ENCODE data around the gene UBAP1L. TPM values are rescaled to one million over a fixed set of nuclear protein-coding genes. Genes with fewer than 3 reads are reported as not detected.
"Not testable (repeated sequence)": the region's sequence is repeated elsewhere in the genome, so short reads cannot be mapped to it uniquely, and the experiment has no call there.

Gene UBAP1L
- total and polyA plus RNA-seq, 2 donors (not counting 3 experiments of a cell fraction or from before 2014, with no cell fraction given) = 1.9 to 5.0 TPM

DNA sequence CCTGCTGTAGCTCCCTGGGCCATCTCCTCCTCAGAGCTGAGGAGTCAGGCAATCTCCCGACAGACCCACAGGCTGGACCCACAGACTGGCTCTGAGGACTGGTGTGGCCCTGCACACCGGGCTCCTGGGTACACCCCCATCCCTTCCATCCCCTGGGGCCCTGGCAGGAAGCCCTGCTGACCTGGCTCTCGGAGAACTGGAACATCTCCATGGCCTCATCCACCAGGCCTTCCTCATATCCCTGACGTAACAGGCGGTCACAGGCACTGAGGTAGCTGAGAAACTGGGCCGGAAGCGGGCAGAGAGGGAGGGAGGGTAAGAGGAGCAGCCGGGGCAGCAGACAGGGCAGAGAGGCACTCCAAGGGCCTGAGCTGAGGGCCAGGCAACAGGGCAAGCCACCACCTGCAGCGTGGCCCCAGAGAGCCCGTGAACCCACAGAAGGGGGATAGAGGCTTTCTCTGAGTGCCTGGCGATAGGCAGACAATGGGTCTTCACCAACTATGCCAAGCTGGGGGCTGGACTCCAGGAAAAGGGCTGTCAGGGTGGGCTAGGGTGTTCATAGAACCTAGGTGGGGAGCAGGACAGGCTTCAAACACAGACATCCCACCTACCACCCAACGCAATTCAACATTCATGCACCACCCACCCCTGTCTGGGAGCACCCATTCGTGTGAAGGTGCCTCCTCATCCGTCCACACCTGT is 20.6 kb downstream of the UBAP1L start:
- CTCF ChIA-PET = interaction anchor here (1.5 kb wide), 1 partner anchor 61 kb away, joined by 5 read pairs; no protein-coding TSS in a partner anchor
- Histone ChIP-seq H3K27ac (ENCODE audit: insufficient read depth, low read depth, low read length) (no peak overlapping the region), H2AFZ (ENCODE audit: low read depth, low read length) (no peak overlapping the region), H3K79me2 (ENCODE audit: control insufficient read depth, insufficient read depth, low read length) (no peaks in the 10 kb centered on the region), H3K4me3 (replicated peaks in 1 of 3; ENCODE audit: insufficient read depth in 1 of 3, low read depth in 1 of 3, low read length in 3 of 3) (no peak overlapping the region), H4K20me1 (replicated peaks; ENCODE audit: control insufficient read depth, extremely low read depth, insufficient read depth, low read length) (no peaks in the 10 kb centered on the region), H3K4me2 (ENCODE audit: insufficient read depth, low read length) (no peak overlapping the region), H3K4me1 (ENCODE audit: control insufficient read depth, extremely low read depth, insufficient read depth, low read length) (no peaks in the 10 kb centered on the region), H3K9me3 (replicated peaks; ENCODE audit: control insufficient read depth, insufficient read depth, low read length) (no peaks in the 10 kb centered on the region), H3K9ac (replicated peaks; ENCODE audit: extremely low read depth, insufficient read depth, low read length) (no peak overlapping the region), H3K27me3 (ENCODE audit: control insufficient read depth in 2 of 2, insufficient read depth in 2 of 2, low read length in 2 of 2) (no peaks in the 10 kb centered on the region), H3K9me1 (replicated peaks; ENCODE audit: control insufficient read depth, extremely low read depth, insufficient read depth, low read length) (no peaks in the 10 kb centered on the region), H3K36me3 (ENCODE audit: control insufficient read depth in 2 of 2, extremely low read depth in 1 of 2, insufficient read depth in 2 of 2, low read length in 2 of 2) (peaks cover 0 to 9% of the 10 kb centered on the region in 2 experiments)
- TF ChIP-seq, protein P1, sequence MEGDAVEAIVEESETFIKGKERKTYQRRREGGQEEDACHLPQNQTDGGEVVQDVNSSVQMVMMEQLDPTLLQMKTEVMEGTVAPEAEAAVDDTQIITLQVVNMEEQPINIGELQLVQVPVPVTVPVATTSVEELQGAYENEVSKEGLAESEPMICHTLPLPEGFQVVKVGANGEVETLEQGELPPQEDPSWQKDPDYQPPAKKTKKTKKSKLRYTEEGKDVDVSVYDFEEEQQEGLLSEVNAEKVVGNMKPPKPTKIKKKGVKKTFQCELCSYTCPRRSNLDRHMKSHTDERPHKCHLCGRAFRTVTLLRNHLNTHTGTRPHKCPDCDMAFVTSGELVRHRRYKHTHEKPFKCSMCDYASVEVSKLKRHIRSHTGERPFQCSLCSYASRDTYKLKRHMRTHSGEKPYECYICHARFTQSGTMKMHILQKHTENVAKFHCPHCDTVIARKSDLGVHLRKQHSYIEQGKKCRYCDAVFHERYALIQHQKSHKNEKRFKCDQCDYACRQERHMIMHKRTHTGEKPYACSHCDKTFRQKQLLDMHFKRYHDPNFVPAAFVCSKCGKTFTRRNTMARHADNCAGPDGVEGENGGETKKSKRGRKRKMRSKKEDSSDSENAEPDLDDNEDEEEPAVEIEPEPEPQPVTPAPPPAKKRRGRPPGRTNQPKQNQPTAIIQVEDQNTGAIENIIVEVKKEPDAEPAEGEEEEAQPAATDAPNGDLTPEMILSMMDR (IDR thresholded peaks at IDR 0.05; ENCODE audit: extremely low read depth in 1 of 2, insufficient read depth in 1 of 2, low read depth in 1 of 2, low read length in 2 of 2) = no peak
- TF ChIP-seq MYC (IDR thresholded peaks at IDR 0.05; ENCODE audit: low read depth, low read length) (no peak), POLR2AphosphoS5 (IDR thresholded peaks at IDR 0.05; ENCODE audit: insufficient read depth, low read depth, low read length) (no peak), EZH2 (IDR thresholded peaks at IDR 0.05; ENCODE audit: borderline replicate concordance, low read depth, low read length, severe bottlenecking) (no peak), FOS (IDR thresholded peaks at IDR 0.05; ENCODE audit: borderline replicate concordance, insufficient read depth, low read length) (no peak), POLR2A (IDR thresholded peaks at IDR 0.05; ENCODE audit: low read depth, low read length) (no peak), GATA2 (IDR thresholded peaks at IDR 0.05; ENCODE audit: insufficient read depth, insufficient read length, low read depth, low read length) (no peak), JUN (IDR thresholded peaks at IDR 0.05; ENCODE audit: borderline replicate concordance, insufficient read depth, insufficient read length, low read depth) (no peak)
- TF ChIP-seq, protein P2, sequence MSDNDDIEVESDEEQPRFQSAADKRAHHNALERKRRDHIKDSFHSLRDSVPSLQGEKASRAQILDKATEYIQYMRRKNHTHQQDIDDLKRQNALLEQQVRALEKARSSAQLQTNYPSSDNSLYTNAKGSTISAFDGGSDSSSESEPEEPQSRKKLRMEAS (IDR thresholded peaks at IDR 0.05; ENCODE audit: insufficient read depth, insufficient read length) = no peak
- intact Hi-C loops (cut with micrococcal nuclease) (no loop called here), dilution Hi-C loops (cut with MboI; ENCODE audit: extremely low pct_ligation_motif_present, low sequenced_read_pairs) (no loop called here)
- no TSS peak for BruUV-seq (replicated peaks)
- POLR2A ChIA-PET = no interaction called here
- DNase-seq (ENCODE audit: low read depth, low spot score) (no peak), FAIRE-seq (no peak)

DNA sequence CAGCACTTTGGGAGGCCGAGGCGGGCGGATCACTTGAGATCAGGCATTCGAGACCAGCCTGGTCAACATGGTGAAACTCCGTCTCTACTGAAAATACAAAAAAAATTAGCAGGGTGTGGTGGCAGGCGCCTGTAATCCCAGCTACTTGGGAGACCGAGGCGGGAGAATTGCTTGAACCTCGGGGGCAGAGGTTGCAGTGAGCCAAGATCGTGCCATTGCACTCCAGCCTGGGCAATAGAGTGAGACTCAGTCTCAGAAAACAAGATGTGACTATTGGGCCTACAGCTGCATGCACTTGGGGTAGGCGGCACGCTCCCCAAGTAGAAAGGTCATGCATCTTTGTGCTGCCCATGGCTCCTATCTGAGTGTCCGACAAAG is 21.2 kb downstream of the UBAP1L start:
- BruUV-seq (replicated peaks); intact Hi-C loops (cut with micrococcal nuclease); FAIRE-seq: not testable (repeated sequence)

More for the DNA sequence above, 21.2 kb downstream of the UBAP1L start:
- H3K9me1 ChIP-seq (replicated peaks; ENCODE audit: control insufficient read depth, extremely low read depth, insufficient read depth, low read length); H3K27me3 ChIP-seq (ENCODE audit: control insufficient read depth in 2 of 2, insufficient read depth in 2 of 2, low read length in 2 of 2); CTCF ChIA-PET; H3K79me2 ChIP-seq (ENCODE audit: control insufficient read depth, insufficient read depth, low read length); POLR2A ChIA-PET; dilution Hi-C loops (cut with MboI; ENCODE audit: extremely low pct_ligation_motif_present, low sequenced_read_pairs); H3K4me2 ChIP-seq (ENCODE audit: insufficient read depth, low read length); H2AFZ ChIP-seq (ENCODE audit: low read depth, low read length); H3K4me1 ChIP-seq (ENCODE audit: control insufficient read depth, extremely low read depth, insufficient read depth, low read length); H3K4me3 ChIP-seq (replicated peaks in 1 of 3; ENCODE audit: insufficient read depth in 1 of 3, low read depth in 1 of 3, low read length in 3 of 3); H3K9ac ChIP-seq (replicated peaks; ENCODE audit: extremely low read depth, insufficient read depth, low read length); H3K9me3 ChIP-seq (replicated peaks; ENCODE audit: control insufficient read depth, insufficient read depth, low read length); DNase-seq (ENCODE audit: low read depth, low spot score); H3K36me3 ChIP-seq (ENCODE audit: control insufficient read depth in 2 of 2, extremely low read depth in 1 of 2, insufficient read depth in 2 of 2, low read length in 2 of 2); H3K27ac ChIP-seq (ENCODE audit: insufficient read depth, low read depth, low read length); H4K20me1 ChIP-seq (replicated peaks; ENCODE audit: control insufficient read depth, extremely low read depth, insufficient read depth, low read length): not testable (repeated sequence)
